ENCODE data around the gene MBTPS2. TPM values are rescaled to one million over a fixed set of nuclear protein-coding genes. Genes with fewer than 3 reads are reported as not detected.

Gene MBTPS2
- total RNA-seq, 1 donor from 2014 or later = 11.5 TPM

DNA sequence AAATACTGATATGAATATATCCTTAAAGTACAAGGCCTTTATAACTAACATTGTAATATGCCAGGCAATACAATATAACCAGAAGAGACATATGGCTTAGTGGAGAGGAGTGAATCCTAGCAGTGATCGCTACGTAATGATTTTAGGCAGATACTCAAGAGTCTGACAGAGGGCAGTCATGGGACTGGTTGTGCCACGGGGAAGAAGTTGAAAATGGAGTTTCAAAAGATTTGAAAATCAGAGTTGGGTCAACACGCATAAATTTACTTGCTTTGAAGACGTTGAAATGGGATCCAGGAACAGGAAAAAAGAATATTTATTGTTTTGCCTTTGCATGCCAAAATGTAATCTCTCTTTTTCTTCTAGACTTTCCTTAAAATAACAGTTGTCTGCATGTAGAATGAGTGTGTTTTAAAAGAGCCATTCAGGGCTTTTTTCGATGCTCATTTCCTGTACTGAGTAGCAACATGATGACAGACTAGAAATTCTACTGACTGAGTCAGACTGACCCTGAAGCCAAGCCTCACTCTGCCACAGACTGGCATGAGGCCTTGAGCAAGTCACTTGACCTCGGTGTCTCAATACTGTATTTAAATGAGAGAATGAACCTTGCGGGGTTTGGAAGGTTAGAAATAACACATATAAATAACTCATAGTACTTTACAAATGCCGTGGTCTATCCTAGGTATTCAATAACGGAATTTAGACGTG, 93.0 kb downstream of the MBTPS2 start:
- ATAC-seq = peak; percentile 41
- DNase-seq (ENCODE audit: low spot score) = no peak

DNA sequence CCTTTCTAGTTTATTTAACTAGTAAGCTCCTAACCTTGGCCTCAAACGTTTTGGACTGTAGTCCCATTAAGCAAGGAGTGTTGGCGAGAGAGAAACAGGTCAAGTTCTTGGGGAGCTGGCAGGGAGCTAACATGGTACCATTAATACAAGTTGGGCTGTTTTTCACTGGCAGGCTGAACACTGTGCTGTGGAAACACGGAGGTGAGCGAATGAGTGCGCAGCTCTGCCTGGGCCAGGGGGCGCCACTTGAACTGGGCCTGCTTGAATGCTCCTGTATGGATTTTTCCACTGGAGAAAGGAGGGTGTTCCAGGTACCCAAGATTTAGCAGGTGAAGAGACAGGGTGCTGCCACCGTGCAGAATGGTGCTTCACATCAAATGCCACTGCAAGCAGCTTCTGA, 93.7 kb downstream of the MBTPS2 start:
- ATAC-seq = no peak
- DNase-seq (ENCODE audit: low spot score) = no peak

DNA sequence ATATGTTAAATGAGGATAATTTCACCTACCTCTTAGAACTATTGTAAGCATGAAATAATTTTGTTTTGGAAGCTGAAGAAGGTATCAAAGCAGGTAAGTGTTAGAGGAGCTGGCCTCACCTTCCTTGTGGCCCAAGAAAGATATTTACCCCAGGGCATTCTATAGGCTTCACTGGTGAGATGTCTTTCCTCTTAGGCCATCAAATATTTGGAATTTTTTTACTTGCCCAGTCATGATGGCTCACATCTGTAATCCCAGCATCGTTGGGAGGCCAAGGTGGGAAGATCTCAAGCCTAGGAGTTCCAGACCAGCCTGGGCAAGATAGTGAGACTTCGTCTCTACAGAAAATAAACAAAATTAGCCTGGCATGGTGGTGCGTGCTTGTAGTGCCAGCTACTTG, 95.0 kb downstream of the MBTPS2 start:
- DNase-seq (ENCODE audit: low spot score) (no peak), ATAC-seq (no peak)

Other genes with a start within 250 kb of the MBTPS2 start
- 0.33 TPM for gene KLHL34, start 181.3 kb upstream of the MBTPS2 start, total RNA-seq
- 0.96 TPM for gene SMPX, start 81.5 kb upstream of the MBTPS2 start, total RNA-seq
- 0.53 TPM for gene YY2, start 16.4 kb downstream of the MBTPS2 start, total RNA-seq
- 17.8 TPM for gene SMS, start 101.1 kb downstream of the MBTPS2 start, total RNA-seq
- not detected for gene PHEX, start 192.7 kb downstream of the MBTPS2 start, total RNA-seq

Measured in left lobe of liver (tissue), 2 donors.